Measurements from ENCODE around the gene PLCB1.

Gene PLCB1

GRCh38 chr20:8667306-8667705 is 535.2 kb downstream of the PLCB1 start:
- DNase-seq (ENCODE audit: low read depth) = peak; percentile 79
- no peak for TF ChIP-seq CTCF (IDR thresholded peaks at IDR 0.05; ENCODE audit: low read length, missing control alignments)
- H3K4me3 ChIP-seq (replicated peaks; ENCODE audit: low read depth, low read length) = no peak overlapping the region

GRCh38 chr20:8670207-8670892 is 538.3 kb downstream of the PLCB1 start:
- H3K4me3 ChIP-seq (replicated peaks; ENCODE audit: low read depth, low read length) = no peak overlapping the region
- no peak for DNase-seq (ENCODE audit: low read depth)
- no peak for TF ChIP-seq CTCF (IDR thresholded peaks at IDR 0.05; ENCODE audit: low read length, missing control alignments)

GRCh38 chr20:8670893-8671215 is 538.8 kb downstream of the PLCB1 start:
- no peak overlapping the region for H3K4me3 ChIP-seq (replicated peaks; ENCODE audit: low read depth, low read length)
- TF ChIP-seq CTCF (IDR thresholded peaks at IDR 0.05; ENCODE audit: low read length, missing control alignments) = no peak
- no peak for DNase-seq (ENCODE audit: low read depth)

- no peak overlapping the region for H3K4me3 ChIP-seq (replicated peaks; ENCODE audit: low read depth, low read length)
- no peak for DNase-seq (ENCODE audit: low read depth)
- no peak for TF ChIP-seq CTCF (IDR thresholded peaks at IDR 0.05; ENCODE audit: low read length, missing control alignments)
Measured at GRCh38 chr20:8671370-8671961, 539.4 kb downstream of the PLCB1 start.

- no peak overlapping the region for H3K4me3 ChIP-seq (replicated peaks; ENCODE audit: low read depth, low read length)
- no peak for TF ChIP-seq CTCF (IDR thresholded peaks at IDR 0.05; ENCODE audit: low read length, missing control alignments)
- DNase-seq (ENCODE audit: low read depth) = no peak
Measured at GRCh38 chr20:8673116-8673515, 541.0 kb downstream of the PLCB1 start.

GRCh38 chr20:8675896-8676295 is 543.8 kb downstream of the PLCB1 start:
- no peak for TF ChIP-seq CTCF (IDR thresholded peaks at IDR 0.05; ENCODE audit: low read length, missing control alignments)
- no peak overlapping the region for H3K4me3 ChIP-seq (replicated peaks; ENCODE audit: low read depth, low read length)
- DNase-seq (ENCODE audit: low read depth) = no peak

Data from fibroblast of pulmonary artery (primary cell).